ENCODE measurements around the gene DNAJC19. TPM values are rescaled to one million over a fixed set of nuclear protein-coding genes. Genes with fewer than 3 reads are reported as not detected.

Gene DNAJC19
- total RNA-seq, 1 donor from 2014 or later, result 42.4 TPM

- Mint-ChIP-seq H3K36me3 (peaks cover 36% of the 10 kb centered on the region), H3K4me1 (ENCODE audit: unreplicated experiment) (no peaks in the 10 kb centered on the region), H3K27me3 (no peaks in the 10 kb centered on the region), H3K27ac (no peak overlapping the region), H3K9me3 (no peaks in the 10 kb centered on the region), H3K4me3 (no peak overlapping the region)
- no peak for DNase-seq (ENCODE audit: extremely low spot score, unreplicated experiment)
- no peak for TF ChIP-seq CTCF (conservative IDR thresholded peaks at IDR 0.05)
Measured at GRCh38 chr3:180961087-180961486, 28.4 kb downstream of the DNAJC19 start.

- Mint-ChIP-seq H3K36me3 (peaks cover 42% of the 10 kb centered on the region), H3K4me3 (no peak overlapping the region), H3K9me3 (no peaks in the 10 kb centered on the region), H3K4me1 (ENCODE audit: unreplicated experiment) (no peaks in the 10 kb centered on the region), H3K27ac (no peak overlapping the region), H3K27me3 (no peaks in the 10 kb centered on the region)
- no peak for DNase-seq (ENCODE audit: extremely low spot score, unreplicated experiment)
- TF ChIP-seq CTCF (conservative IDR thresholded peaks at IDR 0.05), result no peak
Measured at GRCh38 chr3:180959691-180960090, 29.8 kb downstream of the DNAJC19 start.

GRCh38 chr3:180947761-180948390 lies 41.7 kb downstream of the DNAJC19 start:
- Mint-ChIP-seq H3K36me3 (peaks cover 24% of the 10 kb centered on the region), H3K9me3 (no peaks in the 10 kb centered on the region), H3K27ac (no peak overlapping the region), H3K4me3 (no peak overlapping the region), H3K4me1 (ENCODE audit: unreplicated experiment) (no peaks in the 10 kb centered on the region), H3K27me3 (no peaks in the 10 kb centered on the region)
- TF ChIP-seq CTCF (conservative IDR thresholded peaks at IDR 0.05), result no peak
- no peak for DNase-seq (ENCODE audit: extremely low spot score, unreplicated experiment)

GRCh38 chr3:180940826-180941225 lies 48.7 kb downstream of the DNAJC19 start:
- Mint-ChIP-seq H3K4me1 (ENCODE audit: unreplicated experiment) (no peaks in the 10 kb centered on the region), H3K9me3 (no peaks in the 10 kb centered on the region), H3K4me3 (no peak overlapping the region), H3K27ac (no peak overlapping the region), H3K27me3 (no peaks in the 10 kb centered on the region), H3K36me3 (peaks cover 25% of the 10 kb centered on the region)
- TF ChIP-seq CTCF (conservative IDR thresholded peaks at IDR 0.05), result no peak
- no peak for DNase-seq (ENCODE audit: extremely low spot score, unreplicated experiment)

GRCh38 chr3:180934638-180935037 lies 54.9 kb downstream of the DNAJC19 start:
- no peak overlapping the region for H3K4me3 Mint-ChIP-seq
- H3K4me1 Mint-ChIP-seq (ENCODE audit: unreplicated experiment), result peaks cover 6% of the 10 kb centered on the region
- H3K9me3 Mint-ChIP-seq, result no peaks in the 10 kb centered on the region
- DNase-seq (ENCODE audit: extremely low spot score, unreplicated experiment), result no peak
- no peak for TF ChIP-seq CTCF (conservative IDR thresholded peaks at IDR 0.05)
- H3K27ac Mint-ChIP-seq, result no peak overlapping the region
- peaks cover 17% of the 10 kb centered on the region for H3K36me3 Mint-ChIP-seq
- H3K27me3 Mint-ChIP-seq, result no peaks in the 10 kb centered on the region

Other genes starting within 250 kb of the DNAJC19 start
- gene FXR1, start 77.1 kb downstream of the DNAJC19 start, total RNA-seq (ENCODE audit: low replicate concordance), result 126 and 179 TPM in 2 replicates